Measurements from ENCODE around the gene ZMYM3. TPM values are rescaled to one million over a fixed set of nuclear protein-coding genes. Genes with fewer than 3 reads are reported as not detected.

The ZMYM3 gene
- total and polyA plus RNA-seq, 2 experiments from 2014 or later = 15.1 to 26.2 TPM

DNA sequence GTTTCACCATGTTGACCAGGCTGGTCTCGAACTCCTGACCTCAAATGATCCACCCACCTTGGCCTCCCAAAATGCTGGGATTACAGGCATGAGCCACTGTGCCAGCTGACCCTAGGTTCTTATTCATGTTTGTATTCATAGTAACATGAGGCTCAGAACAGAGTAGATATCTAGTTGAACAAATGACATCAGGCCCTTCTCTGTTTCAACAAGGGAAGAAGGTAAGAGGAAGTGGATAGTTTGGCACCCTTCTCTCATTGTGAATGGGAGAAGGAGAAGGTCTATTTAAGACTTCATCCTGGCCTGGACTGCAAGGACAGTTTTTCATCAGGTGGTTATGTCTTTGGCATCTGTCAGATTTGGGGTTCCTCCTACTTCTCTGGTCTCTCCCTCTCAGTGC is 17.1 kb downstream of the ZMYM3 start:
- H2AFZ ChIP-seq = no peak overlapping the region
- H3K27me3 ChIP-seq = no peaks in the 10 kb centered on the region
- no peaks in the 10 kb centered on the region for H3K9me3 ChIP-seq (ENCODE audit: low read depth)
- DNase-seq (ENCODE audit: low spot score) = no peak
- no peaks in the 10 kb centered on the region for H3K79me2 ChIP-seq
- WGBS (ENCODE audit: low lambda C conversion rate, missing lambda C conversion rate) = 95% methylated on average over 1 of the region's 1 CpG
- no peak overlapping the region for H3K4me3 ChIP-seq
- no peaks in the 10 kb centered on the region for H3K36me3 ChIP-seq (replicated peaks; ENCODE audit: insufficient read depth, low read depth)
- H3K4me1 ChIP-seq (ENCODE audit: insufficient read depth) = no peaks in the 10 kb centered on the region
- TF ChIP-seq EZH2 (IDR thresholded peaks at IDR 0.05; ENCODE audit: borderline replicate concordance) (no peak), EZH2phosphoT487 (IDR thresholded peaks at IDR 0.05; ENCODE audit: low read depth, severe bottlenecking, unreplicated experiment) (no peak)
- TF ChIP-seq, protein P1, sequence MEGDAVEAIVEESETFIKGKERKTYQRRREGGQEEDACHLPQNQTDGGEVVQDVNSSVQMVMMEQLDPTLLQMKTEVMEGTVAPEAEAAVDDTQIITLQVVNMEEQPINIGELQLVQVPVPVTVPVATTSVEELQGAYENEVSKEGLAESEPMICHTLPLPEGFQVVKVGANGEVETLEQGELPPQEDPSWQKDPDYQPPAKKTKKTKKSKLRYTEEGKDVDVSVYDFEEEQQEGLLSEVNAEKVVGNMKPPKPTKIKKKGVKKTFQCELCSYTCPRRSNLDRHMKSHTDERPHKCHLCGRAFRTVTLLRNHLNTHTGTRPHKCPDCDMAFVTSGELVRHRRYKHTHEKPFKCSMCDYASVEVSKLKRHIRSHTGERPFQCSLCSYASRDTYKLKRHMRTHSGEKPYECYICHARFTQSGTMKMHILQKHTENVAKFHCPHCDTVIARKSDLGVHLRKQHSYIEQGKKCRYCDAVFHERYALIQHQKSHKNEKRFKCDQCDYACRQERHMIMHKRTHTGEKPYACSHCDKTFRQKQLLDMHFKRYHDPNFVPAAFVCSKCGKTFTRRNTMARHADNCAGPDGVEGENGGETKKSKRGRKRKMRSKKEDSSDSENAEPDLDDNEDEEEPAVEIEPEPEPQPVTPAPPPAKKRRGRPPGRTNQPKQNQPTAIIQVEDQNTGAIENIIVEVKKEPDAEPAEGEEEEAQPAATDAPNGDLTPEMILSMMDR (IDR thresholded peaks at IDR 0.05; ENCODE audit: poor library complexity) = no peak
- no peaks in the 10 kb centered on the region for H4K20me1 ChIP-seq (ENCODE audit: insufficient read depth, poor library complexity, severe bottlenecking)
- no peaks in the 10 kb centered on the region for H3K9me2 ChIP-seq (replicated peaks; ENCODE audit: insufficient read depth)
- no peak overlapping the region for H3K27ac ChIP-seq
- H3K4me2 ChIP-seq = no peak overlapping the region

DNA sequence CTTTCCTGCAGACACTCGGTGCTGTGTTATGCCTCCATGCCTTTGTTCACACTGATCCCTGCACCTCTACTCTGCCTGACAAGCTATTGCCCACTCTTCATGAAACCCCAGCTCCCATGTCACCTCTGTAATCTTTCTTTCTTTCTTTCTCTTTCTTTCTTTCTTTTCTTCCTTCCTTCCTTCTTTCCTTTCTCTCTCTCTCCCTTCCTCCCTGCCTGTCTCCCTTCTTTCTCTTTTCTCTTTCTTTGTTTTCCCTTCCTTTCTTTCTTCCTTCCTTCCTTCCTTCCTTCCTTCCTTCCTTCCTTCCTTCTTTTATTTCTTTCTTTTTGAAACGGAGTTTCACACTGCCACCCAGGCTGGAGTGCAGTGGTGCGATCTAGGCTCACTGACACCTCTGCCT is 18.5 kb downstream of the ZMYM3 start:
- H3K4me3 ChIP-seq = no peak overlapping the region
- no peak for DNase-seq (ENCODE audit: low spot score)
- H3K27me3 ChIP-seq = no peaks in the 10 kb centered on the region
- H3K36me3 ChIP-seq (replicated peaks; ENCODE audit: insufficient read depth, low read depth) = no peaks in the 10 kb centered on the region
- no peaks in the 10 kb centered on the region for H3K4me1 ChIP-seq (ENCODE audit: insufficient read depth)
- no peak overlapping the region for H3K4me2 ChIP-seq
- TF ChIP-seq, protein P1 (IDR thresholded peaks at IDR 0.05; ENCODE audit: poor library complexity) = no peak
- TF ChIP-seq EZH2 (IDR thresholded peaks at IDR 0.05; ENCODE audit: borderline replicate concordance) (no peak), EZH2phosphoT487 (IDR thresholded peaks at IDR 0.05; ENCODE audit: low read depth, severe bottlenecking, unreplicated experiment) (no peak)
- WGBS (ENCODE audit: low lambda C conversion rate, missing lambda C conversion rate) = 79% methylated on average over 3 of the region's 3 CpGs
- H3K79me2 ChIP-seq = no peaks in the 10 kb centered on the region
- no peaks in the 10 kb centered on the region for H4K20me1 ChIP-seq (ENCODE audit: insufficient read depth, poor library complexity, severe bottlenecking)
- H3K9me2 ChIP-seq (replicated peaks; ENCODE audit: insufficient read depth) = no peaks in the 10 kb centered on the region
- no peaks in the 10 kb centered on the region for H3K9me3 ChIP-seq (ENCODE audit: low read depth)
- no peak overlapping the region for H3K27ac ChIP-seq
- no peak overlapping the region for H2AFZ ChIP-seq

DNA sequence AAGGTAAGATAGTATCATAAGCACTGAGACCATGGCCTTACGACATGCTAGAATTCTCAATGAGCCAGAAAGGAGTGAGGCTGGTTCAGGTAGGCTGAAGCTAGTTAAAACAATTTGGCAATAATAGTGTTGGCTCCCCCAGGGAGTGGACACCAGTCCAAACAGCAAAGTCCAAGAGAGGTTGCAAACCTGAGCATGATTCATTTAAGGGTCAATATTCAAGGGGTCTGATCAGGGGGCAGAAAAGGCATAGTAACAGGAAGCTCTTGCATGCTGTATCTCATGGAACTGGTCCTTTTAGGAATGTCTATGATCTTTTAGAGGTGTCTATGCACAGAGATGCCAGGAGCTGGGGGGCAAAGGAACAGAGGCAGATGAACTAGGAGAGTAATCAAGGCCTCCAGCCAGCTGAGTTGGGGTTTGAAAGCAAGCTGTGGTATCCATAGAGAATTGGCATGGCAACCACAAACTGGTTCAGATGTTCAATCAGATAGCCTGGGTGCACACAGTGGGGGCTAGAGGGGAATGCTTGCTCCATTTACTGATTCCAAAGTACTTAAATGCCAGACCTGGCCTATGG is 25.8 kb downstream of the ZMYM3 start:
- no peaks in the 10 kb centered on the region for H4K20me1 ChIP-seq (ENCODE audit: insufficient read depth, poor library complexity, severe bottlenecking)
- H3K4me1 ChIP-seq (ENCODE audit: insufficient read depth) = no peaks in the 10 kb centered on the region
- no peak overlapping the region for H3K4me3 ChIP-seq
- no peak overlapping the region for H3K4me2 ChIP-seq
- no peaks in the 10 kb centered on the region for H3K36me3 ChIP-seq (replicated peaks; ENCODE audit: insufficient read depth, low read depth)
- no peaks in the 10 kb centered on the region for H3K27me3 ChIP-seq
- no peaks in the 10 kb centered on the region for H3K79me2 ChIP-seq
- no peaks in the 10 kb centered on the region for H3K9me2 ChIP-seq (replicated peaks; ENCODE audit: insufficient read depth)
- H3K9me3 ChIP-seq (ENCODE audit: low read depth) = no peaks in the 10 kb centered on the region
- 73% methylated on average over 1 of the region's 1 CpG for WGBS (ENCODE audit: low lambda C conversion rate, missing lambda C conversion rate)
- peak overlapping the region; percentile 64 for H3K27ac ChIP-seq
- DNase-seq (ENCODE audit: low spot score) = no peak
- TF ChIP-seq EZH2 (IDR thresholded peaks at IDR 0.05; ENCODE audit: borderline replicate concordance) (no peak), EZH2phosphoT487 (IDR thresholded peaks at IDR 0.05; ENCODE audit: low read depth, severe bottlenecking, unreplicated experiment) (no peak)
- TF ChIP-seq, protein P1 (IDR thresholded peaks at IDR 0.05; ENCODE audit: poor library complexity) = no peak
- H2AFZ ChIP-seq = no peak overlapping the region

Data from hepatocyte (in vitro differentiated cells).